Measurements from ENCODE around the gene IER3. TPM values are rescaled to one million over a fixed set of nuclear protein-coding genes. Genes with fewer than 3 reads are reported as not detected.

IER3 gene
- total and polyA plus RNA-seq, 2 of the 13 experiments (the other 11 are each of a cell fraction or from before 2014, with no cell fraction given), result 51.1 to 131 TPM

GRCh38 chr6:30769088-30769852 lies 24.9 kb upstream of the IER3 start (continued):
- TF ChIP-seq, protein P1, sequence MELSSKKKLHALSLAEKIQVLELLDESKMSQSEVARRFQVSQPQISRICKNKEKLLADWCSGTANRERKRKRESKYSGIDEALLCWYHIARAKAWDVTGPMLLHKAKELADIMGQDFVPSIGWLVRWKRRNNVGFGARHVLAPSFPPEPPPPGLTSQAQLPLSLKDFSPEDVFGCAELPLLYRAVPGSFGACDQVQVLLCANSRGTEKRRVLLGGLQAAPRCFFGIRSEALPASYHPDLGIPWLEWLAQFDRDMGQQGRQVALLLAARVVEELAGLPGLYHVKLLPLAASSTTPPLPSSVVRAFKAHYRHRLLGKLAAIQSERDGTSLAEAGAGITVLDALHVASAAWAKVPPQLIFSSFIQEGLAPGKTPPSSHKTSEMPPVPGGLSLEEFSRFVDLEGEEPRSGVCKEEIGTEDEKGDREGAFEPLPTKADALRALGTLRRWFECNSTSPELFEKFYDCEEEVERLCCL (CRISPR knock-in tag; IDR thresholded peaks at IDR 0.05; ENCODE audit: borderline replicate concordance), result no peak
- TF ChIP-seq, protein P2, sequence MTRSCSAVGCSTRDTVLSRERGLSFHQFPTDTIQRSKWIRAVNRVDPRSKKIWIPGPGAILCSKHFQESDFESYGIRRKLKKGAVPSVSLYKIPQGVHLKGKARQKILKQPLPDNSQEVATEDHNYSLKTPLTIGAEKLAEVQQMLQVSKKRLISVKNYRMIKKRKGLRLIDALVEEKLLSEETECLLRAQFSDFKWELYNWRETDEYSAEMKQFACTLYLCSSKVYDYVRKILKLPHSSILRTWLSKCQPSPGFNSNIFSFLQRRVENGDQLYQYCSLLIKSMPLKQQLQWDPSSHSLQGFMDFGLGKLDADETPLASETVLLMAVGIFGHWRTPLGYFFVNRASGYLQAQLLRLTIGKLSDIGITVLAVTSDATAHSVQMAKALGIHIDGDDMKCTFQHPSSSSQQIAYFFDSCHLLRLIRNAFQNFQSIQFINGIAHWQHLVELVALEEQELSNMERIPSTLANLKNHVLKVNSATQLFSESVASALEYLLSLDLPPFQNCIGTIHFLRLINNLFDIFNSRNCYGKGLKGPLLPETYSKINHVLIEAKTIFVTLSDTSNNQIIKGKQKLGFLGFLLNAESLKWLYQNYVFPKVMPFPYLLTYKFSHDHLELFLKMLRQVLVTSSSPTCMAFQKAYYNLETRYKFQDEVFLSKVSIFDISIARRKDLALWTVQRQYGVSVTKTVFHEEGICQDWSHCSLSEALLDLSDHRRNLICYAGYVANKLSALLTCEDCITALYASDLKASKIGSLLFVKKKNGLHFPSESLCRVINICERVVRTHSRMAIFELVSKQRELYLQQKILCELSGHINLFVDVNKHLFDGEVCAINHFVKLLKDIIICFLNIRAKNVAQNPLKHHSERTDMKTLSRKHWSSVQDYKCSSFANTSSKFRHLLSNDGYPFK (CRISPR knock-in tag; IDR thresholded peaks at IDR 0.05; ENCODE audit: borderline replicate concordance), result peak; percentile 38; the same call in 1 of the 2 replicates
- TF ChIP-seq, protein P3, sequence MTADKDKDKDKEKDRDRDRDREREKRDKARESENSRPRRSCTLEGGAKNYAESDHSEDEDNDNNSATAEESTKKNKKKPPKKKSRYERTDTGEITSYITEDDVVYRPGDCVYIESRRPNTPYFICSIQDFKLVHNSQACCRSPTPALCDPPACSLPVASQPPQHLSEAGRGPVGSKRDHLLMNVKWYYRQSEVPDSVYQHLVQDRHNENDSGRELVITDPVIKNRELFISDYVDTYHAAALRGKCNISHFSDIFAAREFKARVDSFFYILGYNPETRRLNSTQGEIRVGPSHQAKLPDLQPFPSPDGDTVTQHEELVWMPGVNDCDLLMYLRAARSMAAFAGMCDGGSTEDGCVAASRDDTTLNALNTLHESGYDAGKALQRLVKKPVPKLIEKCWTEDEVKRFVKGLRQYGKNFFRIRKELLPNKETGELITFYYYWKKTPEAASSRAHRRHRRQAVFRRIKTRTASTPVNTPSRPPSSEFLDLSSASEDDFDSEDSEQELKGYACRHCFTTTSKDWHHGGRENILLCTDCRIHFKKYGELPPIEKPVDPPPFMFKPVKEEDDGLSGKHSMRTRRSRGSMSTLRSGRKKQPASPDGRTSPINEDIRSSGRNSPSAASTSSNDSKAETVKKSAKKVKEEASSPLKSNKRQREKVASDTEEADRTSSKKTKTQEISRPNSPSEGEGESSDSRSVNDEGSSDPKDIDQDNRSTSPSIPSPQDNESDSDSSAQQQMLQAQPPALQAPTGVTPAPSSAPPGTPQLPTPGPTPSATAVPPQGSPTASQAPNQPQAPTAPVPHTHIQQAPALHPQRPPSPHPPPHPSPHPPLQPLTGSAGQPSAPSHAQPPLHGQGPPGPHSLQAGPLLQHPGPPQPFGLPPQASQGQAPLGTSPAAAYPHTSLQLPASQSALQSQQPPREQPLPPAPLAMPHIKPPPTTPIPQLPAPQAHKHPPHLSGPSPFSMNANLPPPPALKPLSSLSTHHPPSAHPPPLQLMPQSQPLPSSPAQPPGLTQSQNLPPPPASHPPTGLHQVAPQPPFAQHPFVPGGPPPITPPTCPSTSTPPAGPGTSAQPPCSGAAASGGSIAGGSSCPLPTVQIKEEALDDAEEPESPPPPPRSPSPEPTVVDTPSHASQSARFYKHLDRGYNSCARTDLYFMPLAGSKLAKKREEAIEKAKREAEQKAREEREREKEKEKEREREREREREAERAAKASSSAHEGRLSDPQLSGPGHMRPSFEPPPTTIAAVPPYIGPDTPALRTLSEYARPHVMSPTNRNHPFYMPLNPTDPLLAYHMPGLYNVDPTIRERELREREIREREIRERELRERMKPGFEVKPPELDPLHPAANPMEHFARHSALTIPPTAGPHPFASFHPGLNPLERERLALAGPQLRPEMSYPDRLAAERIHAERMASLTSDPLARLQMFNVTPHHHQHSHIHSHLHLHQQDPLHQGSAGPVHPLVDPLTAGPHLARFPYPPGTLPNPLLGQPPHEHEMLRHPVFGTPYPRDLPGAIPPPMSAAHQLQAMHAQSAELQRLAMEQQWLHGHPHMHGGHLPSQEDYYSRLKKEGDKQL (CRISPR knock-in tag; IDR thresholded peaks at IDR 0.05; ENCODE audit: low read depth), result peak; percentile 77; the same call in 1 of the 2 replicates
- TF ChIP-seq ZNF564 (CRISPR knock-in tag; IDR thresholded peaks at IDR 0.05) (0 out of 2 replicates have a peak, but pooled peaks have one; percentile 31), ZNF7 (CRISPR knock-in tag; IDR thresholded peaks at IDR 0.05) (peak; percentile 62), FOSL2 (CRISPR knock-in tag; IDR thresholded peaks at IDR 0.05) (peak; percentile 99), ZC3H13 (CRISPR knock-in tag; IDR thresholded peaks at IDR 0.05) (peak; percentile 52), ZEB1 (IDR thresholded peaks at IDR 0.05; ENCODE audit: insufficient replicate concordance, low read depth) (peak; percentile 6), ZNF850 (CRISPR knock-in tag; conservative IDR thresholded peaks at IDR 0.05) (no peak), ZBTB7A (CRISPR knock-in tag; IDR thresholded peaks at IDR 0.05) (0 out of 2 replicates have a peak, but pooled peaks have one; percentile 24), FOXP1 (IDR thresholded peaks at IDR 0.05) (0 out of 2 replicates have a peak, but pooled peaks have one; percentile 13), FOXP1 (CRISPR knock-in tag; IDR thresholded peaks at IDR 0.05) (peak; percentile 83), RAD21 (CRISPR knock-in tag; IDR thresholded peaks at IDR 0.05) (peak; percentile 27; the same call in 1 of the 2 replicates), RCOR2 (CRISPR knock-in tag; IDR thresholded peaks at IDR 0.05) (peak; percentile 89), NCOR1 (IDR thresholded peaks at IDR 0.05; ENCODE audit: borderline replicate concordance, low read length) (peak; percentile 63; the same call in 1 of the 2 replicates), PRMT3 (CRISPR knock-in tag; IDR thresholded peaks at IDR 0.05; ENCODE audit: borderline replicate concordance, low read depth) (no peak; the same call in 1 of the 2 replicates)
- TF ChIP-seq, protein P4, sequence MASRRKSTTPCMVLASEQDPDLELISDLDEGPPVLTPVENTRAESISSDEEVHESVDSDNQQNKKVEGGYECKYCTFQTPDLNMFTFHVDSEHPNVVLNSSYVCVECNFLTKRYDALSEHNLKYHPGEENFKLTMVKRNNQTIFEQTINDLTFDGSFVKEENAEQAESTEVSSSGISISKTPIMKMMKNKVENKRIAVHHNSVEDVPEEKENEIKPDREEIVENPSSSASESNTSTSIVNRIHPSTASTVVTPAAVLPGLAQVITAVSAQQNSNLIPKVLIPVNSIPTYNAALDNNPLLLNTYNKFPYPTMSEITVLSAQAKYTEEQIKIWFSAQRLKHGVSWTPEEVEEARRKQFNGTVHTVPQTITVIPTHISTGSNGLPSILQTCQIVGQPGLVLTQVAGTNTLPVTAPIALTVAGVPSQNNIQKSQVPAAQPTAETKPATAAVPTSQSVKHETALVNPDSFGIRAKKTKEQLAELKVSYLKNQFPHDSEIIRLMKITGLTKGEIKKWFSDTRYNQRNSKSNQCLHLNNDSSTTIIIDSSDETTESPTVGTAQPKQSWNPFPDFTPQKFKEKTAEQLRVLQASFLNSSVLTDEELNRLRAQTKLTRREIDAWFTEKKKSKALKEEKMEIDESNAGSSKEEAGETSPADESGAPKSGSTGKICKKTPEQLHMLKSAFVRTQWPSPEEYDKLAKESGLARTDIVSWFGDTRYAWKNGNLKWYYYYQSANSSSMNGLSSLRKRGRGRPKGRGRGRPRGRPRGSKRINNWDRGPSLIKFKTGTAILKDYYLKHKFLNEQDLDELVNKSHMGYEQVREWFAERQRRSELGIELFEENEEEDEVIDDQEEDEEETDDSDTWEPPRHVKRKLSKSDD (CRISPR knock-in tag; IDR thresholded peaks at IDR 0.05; ENCODE audit: low read depth), result no peak
